SKM-1 treated with dmso at 0.1 percent for 144 hours (cell line): ENCODE results near the gene EIF1AD.
"Not testable (repeated sequence)": the region's sequence is repeated elsewhere in the genome, so short reads cannot be mapped to it uniquely, and the experiment has no call there.

Experiments
- DNase-seq: peaks from one replicate; lab custom pipeline; 2025; ENCODE audit not compliant: unreplicated experiment; lab: John Stamatoyannopoulos, UW

The EIF1AD gene

DNA sequence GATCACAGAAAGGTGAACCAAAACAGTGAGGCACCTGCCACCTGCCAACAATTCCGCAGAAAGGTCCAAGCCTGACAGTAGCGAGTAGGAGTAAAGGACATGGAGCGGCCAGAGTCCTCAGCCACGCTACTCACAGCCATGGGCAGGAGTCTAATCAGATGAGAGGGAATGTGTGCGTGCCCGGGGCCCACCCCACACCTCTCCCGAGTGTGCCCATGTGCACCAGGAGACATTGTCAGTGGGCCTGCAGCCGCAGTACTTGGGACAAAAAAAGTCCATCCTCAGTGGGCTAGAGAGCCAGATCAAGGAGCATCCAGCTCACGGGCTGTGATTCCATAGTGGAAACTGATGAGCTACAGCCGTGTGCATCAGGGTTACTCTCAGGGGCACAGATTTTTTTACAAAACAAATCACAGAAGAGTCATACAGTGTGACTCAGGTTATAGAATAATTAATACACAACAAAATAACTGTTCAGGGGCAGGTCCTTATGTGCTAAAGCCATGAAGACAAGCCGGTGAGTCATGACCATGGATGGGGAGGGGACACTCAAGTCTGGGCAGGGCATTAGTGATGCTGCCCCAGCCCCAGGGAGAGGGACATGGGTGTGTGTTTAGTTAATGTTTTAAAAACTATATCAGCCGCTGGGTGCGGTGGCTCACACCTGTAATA lies 28.4 kb downstream of the EIF1AD start:
- no peak for DNase-seq

DNA sequence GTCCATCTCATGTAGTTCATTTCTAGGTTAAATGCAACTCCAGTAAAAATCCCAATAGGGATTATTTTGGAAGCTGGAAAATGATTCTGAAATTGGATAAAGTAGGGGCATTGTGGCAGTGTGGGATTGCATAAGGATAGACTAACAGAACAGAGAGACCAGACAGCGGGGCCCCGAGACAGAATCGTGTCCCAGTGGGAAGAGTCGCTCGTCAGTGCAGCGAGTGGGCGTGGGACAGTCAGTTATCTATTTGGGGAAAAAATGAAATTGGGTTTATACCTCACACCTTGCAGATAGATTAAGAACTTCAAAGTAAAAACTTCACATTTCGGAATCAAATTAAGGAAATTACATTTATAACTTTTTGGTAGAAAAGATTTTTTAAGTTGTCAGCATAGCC lies 29.8 kb downstream of the EIF1AD start:
- no peak for DNase-seq

DNA sequence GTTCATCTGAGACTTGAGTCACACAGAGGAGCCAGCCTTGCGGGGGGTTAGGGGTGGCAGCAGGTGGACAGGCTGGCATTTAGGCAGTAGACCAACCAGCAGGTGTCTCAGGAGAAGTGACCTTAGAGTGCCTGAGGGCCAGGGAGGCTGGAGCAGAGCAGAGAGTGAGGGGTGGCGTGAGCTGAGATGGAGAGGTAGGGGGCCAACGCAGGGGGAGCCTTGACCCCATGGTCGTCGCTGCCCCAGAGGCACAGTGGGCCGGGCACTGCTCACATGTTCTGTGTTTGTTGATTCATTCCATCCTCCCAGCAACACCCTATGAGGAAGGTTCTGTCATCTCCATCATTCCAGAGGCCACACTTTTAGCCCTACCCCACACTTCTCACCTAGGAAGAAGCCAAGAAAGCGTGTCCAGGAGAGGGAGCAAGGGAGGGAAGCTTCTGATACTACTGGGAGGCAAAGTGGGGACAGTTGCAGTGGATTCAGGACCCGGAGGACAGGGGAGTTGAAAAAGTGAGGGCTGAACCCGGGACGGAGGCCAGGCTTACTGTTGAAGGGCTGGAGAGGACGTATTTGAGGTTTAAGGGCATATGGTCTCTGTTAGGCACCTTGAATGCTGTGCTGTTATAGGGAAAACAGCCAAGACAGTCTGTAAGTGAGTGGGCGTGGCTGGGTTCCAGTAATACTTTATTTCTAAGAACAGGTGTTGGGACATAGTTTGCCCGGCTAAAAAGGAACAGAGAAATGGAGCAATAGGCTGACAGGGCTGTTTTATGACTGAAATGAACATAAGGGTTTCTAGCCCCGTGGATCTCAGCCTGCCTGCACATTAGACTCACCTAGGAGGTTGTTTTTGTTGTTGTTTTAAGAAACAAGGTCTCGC lies 33.1 kb downstream of the EIF1AD start:
- no peak for DNase-seq

DNA sequence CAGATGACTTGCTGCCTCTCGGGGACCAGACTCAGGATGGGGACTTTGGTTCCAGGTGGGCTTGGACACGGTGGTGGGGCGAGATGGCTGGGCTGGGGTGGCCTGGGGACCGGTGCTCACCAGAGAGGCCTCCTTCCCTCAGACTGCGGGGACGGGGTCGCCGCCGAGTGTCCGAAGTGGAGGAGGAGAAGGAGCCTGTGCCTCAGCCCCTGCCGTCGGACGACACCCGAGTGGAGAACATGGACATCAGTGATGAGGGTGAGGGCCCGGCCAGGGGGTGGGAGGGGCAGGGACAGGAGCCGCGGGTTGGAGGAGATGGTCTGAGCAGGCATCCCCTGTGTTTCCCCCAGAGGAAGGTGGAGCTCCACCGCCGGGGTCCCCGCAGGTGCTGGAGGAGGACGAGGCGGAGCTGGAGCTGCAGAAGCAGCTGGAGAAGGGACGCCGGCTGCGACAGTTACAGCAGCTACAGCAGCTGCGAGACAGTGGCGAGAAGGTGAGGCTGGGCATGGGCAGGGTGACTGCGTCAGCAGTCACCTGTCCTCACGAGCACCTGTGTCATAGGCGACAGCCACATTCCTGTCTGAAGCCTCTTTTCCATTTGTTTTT lies 34.5 kb downstream of the EIF1AD start:
- DNase-seq = no peak

DNA sequence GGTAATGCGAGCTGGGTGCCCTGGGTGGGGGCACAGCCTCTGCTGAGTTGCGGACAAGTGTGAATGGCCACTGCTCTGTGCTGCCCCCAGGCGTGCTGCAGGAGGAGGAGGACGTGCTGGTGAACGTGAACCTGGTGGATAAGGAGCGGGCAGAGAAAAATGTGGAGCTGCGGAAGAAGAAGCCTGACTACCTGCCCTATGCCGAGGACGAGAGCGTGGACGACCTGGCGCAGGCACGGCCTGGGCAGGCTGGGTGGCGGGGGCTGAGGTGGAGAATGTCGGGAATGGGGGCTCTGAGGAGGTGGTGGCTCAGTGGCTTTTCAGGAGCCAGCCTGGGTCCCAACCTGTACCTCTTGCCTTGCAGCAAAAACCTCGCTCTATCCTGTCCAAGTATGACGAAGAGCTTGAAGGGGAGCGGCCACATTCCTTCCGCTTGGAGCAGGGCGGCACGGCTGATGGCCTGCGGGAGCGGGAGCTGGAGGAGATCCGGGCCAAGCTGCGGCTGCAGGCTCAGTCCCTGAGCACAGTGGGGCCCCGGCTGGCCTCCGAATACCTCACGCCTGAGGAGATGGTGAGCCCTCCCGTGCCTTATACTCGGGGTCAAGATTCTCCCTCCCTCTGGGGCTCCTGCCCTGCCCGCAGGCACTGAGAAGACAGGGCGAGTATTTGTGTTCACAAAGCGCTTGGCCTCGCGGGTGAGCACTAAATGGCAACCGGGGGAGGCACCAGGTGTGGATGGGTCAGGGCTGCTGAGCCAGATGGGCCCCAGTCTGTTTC lies 35.8 kb downstream of the EIF1AD start:
- no peak for DNase-seq

DNA sequence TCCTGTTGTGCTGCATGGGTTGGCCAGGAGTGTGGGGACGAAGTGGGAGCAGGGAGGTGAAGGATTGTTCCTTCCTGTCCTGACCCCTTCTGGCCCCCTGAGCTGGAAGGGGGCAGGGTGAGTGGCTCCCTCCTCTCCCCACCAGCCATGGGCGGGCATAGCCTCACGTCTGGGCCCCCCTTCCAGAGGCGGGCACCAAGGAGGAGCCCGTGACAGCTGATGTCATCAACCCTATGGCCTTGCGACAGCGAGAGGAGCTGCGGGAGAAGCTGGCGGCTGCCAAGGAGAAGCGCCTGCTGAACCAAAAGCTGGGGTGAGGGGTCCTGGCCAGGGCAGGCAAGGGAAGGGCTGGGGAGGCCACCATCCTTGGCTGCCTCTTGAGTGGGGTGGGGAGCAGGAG lies 37.1 kb downstream of the EIF1AD start:
- DNase-seq = no peak

DNA sequence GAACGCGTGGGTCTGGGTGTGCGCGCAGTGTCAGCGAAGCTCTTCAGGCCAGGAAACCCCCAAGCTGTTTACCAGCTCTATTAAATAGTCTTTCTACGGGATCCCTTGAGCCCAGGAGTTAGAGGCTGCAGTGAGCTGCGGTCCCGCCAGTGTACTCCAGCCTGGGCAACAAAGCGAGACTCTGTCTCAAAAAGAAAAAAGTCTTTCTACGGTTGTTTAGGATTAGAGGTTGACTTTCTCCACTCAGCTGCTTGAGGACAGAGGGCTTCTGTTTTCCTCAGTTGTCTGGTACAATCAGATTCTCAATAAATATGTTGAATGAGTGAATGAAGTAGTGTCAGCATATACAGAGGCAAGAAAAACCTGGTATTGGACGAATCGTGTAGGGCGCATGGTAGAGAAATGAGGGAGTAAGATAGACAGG lies 39.8 kb downstream of the EIF1AD start:
- DNase-seq = no peak

DNA sequence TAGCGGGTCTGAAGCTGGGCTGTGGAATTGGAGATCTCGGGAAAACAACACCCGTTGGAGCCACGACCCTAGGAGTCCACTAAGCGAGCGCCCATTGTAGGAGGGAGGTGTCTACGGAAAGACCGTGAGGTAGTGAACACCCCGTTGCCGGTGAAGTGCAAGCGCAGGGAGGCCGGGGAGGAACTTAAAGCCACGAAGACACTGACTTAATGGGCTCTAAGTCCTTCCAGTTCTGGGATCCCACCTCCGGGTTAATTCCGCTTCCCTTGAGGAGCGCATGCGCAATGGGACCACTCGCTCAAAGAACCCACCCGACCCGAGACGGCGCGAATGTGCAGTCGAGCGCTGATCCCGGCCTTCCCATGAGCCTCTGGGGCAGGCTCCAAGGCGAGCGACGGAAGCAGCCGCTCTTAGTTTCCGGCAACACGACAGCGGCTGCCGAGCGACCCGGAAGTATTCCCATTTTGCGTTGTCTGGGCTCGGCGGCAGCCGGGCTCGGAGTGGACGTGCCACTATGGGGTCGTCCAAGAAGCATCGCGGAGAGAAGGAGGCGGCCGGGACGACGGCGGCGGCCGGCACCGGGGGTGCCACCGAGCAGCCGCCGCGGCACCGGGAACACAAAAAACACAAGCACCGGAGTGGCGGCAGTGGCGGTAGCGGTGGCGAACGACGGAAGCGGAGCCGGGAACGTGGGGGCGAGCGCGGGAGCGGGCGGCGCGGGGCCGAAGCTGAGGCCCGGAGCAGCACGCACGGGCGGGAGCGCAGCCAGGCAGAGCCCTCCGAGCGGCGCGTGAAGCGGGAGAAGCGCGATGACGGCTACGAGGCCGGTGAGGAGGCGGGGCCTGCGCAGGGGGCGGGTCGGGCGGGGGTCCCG lies 40.5 kb downstream of the EIF1AD start, which contains the start of gene SART1:
TSS of gene SART1 (plus strand) at position 468 of the 874 bp plus-strand sequence. CDS start at position 515, 47 bp downstream.
- DNase-seq = peak; percentile 94

DNA sequence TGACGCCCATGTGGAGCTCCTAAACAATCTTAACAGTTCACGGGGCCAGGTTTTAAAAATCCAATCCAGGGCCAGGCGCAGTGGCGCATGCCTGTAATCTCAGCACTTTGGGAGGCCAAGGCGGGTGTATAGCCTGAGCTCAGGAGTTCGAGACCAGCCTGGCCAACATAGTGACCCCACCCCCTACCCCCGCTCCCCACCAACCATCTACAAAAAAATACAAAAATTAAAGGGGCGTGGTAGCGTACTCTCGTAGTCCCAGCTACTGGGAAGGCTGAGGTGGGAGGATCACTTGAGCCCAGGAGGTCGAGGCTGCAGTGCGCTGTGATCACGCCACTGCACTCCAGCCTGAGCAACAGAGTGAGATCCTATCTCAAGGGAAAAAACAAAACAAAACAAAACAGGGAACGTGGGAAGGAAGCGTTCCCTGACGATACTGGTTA lies 41.1 kb downstream of the EIF1AD start:
- no peak for DNase-seq

DNA sequence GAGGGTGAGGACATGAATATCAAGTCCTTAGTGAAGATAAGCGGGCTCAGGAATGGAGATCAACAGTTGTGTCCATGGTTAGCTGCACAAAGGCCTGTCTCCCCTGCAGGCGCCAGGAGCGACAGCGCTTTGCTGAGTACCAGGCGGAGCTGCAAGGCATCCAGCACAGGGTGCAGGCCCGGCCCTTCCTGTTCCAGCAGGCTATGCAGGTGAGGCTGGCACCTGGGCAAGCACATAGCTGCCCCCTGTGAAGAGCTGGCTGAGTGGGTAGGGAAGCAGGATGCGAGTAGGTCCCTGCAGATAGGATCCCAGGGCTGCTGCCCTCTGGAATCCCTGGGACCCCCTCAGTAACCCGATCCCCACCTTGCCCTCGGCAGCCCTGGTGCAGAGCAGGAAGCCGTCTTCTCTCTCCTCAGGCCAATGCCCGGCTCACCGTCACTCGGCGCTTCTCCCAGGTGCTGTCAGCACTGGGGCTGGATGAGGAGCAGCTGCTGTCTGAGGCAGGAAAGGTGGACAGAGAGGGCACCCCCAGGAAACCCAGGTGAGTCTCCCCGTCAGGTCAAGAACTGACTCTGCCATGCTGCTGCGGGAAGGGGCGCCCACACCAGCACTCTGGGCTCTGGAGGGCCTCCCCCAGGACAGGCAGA lies 43.1 kb downstream of the EIF1AD start:
- DNase-seq = no peak

DNA sequence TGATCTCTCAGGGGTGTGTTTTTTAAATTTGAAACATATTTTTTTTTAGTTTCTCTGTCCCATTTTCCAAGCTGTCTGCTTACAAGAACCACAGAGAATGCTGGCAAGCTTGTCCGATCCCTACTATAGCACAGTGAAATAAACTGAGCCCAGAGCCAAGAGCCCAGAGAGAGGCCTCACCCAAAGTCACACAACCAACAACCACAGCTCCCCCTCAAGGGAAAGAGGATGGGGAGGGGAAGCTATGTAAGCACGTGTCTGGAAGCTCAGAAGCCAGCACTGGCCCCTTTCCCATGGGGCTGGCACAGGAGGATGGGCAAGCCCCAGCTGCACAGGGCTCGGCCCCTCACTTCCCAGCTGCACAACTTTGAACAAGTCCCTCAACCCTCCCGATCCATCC lies 43.7 kb downstream of the EIF1AD start:
- DNase-seq = no peak

DNA sequence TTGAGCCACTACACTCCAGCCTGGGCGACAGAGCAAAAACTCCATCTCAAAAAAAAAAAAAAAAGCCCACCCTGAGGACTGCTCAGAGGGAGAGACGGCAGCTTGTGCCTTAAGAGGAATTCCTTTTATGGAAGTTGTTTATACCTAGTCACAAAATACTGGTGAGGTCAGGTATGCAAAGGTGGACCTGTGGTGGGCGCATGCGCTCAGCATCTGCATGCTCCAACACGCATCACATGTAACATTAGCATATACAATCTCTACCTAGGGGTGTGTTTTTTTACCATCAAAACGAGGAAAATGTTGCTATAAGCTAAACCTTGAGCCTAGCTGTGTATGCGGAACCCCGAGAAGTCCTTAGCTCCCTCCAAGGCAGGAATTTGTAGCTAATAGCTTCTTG lies 47.2 kb downstream of the EIF1AD start:
- no peak for DNase-seq

DNA sequence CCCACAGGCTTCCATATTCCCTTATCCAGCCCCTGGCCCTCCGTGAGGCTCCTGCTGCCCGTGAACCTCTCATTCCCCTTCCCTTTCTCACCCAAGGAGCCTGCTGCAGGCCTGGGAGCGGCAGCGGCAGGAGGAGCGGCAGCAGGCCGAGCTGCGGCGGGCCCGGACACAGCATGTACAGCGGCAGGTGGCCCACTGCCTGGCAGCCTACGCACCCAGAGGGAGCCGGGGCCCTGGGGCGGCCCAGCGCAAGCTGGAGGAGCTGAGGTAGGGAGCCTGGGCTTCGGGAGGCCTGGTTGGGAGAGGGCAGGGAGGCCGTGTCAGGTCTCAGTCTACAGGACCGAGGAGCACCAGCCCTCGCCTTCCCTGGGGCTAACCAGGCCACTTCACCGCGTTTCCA lies 48.5 kb downstream of the EIF1AD start:
- DNase-seq = no peak

DNA sequence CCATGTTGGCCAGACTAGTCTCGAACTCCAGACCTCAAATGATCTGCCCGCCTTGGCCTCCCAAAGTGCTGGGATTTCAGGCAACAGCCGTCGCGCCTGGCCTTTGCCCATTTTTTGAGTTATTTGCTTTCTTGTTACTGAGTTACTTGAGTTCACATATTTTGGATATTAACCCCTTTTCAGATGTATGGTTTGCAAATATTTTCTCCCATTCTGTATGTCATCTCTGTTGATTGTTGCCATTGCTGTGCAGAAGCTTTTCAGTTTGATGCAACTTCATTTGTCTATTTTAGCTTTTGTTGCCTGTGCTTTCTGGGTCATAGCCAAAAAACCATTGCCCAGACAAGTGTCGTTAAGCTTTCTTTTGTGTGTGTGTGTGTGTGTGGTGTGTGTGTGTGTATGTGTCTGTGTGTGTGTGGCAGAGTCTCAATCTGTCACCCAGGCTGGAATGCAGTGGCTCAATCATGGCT lies 49.9 kb downstream of the EIF1AD start:
- no peak for DNase-seq

DNA sequence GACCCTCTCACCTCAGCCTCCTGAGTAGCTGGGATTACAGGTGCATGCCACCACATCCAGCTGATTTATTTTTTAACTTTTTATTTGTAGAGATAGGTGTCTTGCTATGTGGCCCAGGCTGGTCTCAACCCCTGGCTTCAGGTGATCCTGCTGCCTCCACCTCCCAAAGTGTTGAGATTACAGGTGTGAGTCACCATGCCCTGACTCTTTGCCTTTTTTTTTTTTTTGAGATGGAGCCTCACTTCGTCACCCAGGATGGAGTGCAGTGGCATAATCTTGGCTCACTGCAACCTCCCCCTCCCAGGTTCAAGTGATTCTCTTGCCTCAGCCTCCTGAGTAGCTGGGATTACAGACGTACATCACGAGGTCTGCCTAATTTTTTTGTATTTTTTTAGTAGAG lies 50.3 kb downstream of the EIF1AD start:
- not testable (repeated sequence) for DNase-seq

DNA sequence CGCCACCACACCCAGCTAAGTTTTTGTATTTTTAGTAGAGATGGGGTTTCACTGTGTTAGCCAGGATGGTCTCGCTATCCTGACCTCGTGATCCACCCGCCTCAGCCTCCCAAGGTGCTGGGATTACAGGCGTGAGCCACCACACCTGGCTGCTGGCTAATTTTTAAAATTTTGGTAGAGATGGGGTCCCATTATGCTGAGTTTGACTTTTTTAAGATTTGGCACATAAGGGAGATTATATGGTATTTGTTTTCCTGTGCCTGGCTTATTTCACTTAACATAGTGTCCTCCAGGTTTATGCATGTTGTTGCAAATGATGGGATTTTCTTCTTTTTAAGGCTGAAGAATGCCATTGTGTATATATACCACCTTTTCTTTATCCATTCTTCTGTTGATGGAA lies 51.2 kb downstream of the EIF1AD start:
- not testable (repeated sequence) for DNase-seq

DNA sequence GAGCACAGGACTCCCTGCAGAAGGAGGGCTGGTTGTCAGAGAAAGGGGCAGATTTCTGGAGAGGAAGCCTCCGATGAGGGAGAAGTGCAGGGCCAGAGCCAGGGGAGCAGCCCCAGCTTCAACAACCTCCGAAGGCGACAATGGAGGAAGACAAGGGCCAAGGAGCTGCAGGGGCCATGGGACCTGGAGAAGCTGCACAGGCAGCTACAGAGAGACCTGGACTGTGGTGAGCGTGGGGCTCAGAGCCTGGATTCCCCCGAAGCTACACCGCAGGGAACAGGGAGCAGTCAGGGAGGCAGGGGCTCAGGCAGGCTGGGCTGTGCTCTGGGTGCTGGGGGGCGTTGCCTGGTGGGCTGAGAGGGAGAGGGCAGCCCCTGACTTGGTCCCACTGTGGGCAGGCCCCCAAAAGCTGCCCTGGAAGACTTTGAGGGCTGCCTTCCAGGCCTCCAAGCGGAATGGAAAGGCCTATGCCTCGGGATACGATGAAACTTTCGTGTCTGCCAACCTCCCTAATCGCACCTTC lies 54.3 kb downstream of the EIF1AD start:
- DNase-seq = no peak

DNA sequence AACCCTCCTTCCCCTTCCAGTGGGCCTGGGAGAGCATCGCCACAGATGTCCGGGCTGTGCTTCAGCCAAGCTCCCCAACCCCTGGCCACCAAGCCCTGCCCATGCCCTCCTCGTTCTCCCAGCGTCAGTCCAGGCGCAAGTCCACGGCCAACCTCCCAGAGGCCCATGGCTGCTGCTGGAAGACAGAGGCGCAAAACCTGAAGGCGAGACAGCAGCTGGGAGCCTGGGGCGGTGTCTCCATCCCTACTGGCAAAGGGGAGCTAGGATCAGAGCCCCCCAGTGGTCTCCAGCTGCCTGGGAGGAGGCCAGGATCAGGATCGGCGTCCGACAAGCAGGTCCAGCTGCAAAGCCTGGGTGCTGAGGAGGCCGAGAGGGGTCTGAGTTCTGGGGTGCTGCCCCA lies 54.8 kb downstream of the EIF1AD start:
- no peak for DNase-seq

DNA sequence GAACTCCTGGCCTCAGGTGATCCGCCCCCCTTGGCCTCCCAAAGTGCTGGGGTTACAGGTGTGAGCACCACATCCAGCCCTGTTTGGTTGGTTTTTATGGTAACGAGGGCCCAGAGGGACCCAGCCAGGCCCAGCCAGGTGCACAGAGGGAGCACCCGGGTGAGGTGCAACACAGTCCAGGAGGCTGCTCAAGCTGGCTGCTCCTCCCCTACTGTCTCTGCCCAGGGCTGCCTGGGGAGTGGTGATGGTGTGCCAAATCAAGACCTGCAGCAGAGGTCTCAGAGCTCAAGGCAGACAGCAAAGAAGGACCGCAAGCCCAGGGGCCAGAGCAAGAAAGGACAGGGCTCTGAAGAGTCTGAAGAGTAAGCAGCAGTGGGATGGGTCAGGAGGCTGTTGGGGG lies 55.3 kb downstream of the EIF1AD start:
- DNase-seq = no peak
